Kidney epithelial cell (primary cell): Measurements from ENCODE around the gene TRIM6. TPM values are rescaled to one million over a fixed set of nuclear protein-coding genes. Genes with fewer than 3 reads are reported as not detected.

Experiments
- DNase-seq: peaks from one replicate; pipeline ENCODE4 v3.0.0-alpha.2; 2010; ENCODE audit warnings: low read depth
- H3K27me3 ChIP-seq: 2 replicates; pipeline ENCODE4 v1.6.0; 2011; ENCODE audit warnings: low read length; ENCODE audit not compliant: control insufficient read depth, insufficient read depth
- H3K36me3 ChIP-seq: 2 replicates; pipeline ENCODE4 v1.5.1; 2011; ENCODE audit warnings: low read length; ENCODE audit not compliant: control insufficient read depth, insufficient read depth
- H3K4me3 ChIP-seq: 2 replicates; pipeline ENCODE4 v1.5.1; 2011; ENCODE audit warnings: low read depth, mild to moderate bottlenecking, control low read depth, low read length
- CTCF ChIP-seq: IDR thresholded peaks from 2 replicates; pipeline ENCODE4 v1.5.1; 2011; ENCODE audit warnings: mild to moderate bottlenecking, moderate library complexity, low read length, control low read depth, inconsistent platforms; ENCODE audit not compliant: insufficient read depth, poor library complexity, severe bottlenecking
- total RNA-seq: library from RNA; depleted of rRNA; stranded (reverse); fragments of >200 nt; gene quantifications from 2 replicates; pipeline ENCODE4 v1.2.3, GENCODE V29; 2015

Gene TRIM6
- total RNA-seq, 1 donor from 2014 or later = 3.4 TPM

GRCh38 chr11:5658318-5658717, 61.9 kb downstream of the TRIM6 start:
- no peak overlapping the region for H3K4me3 ChIP-seq
- H3K36me3 ChIP-seq = no peaks in the 10 kb centered on the region
- no peaks in the 10 kb centered on the region for H3K27me3 ChIP-seq
- DNase-seq = no peak
- no peak for TF ChIP-seq CTCF

Other genes with a start within 250 kb of the TRIM6 start
- not detected in 2 replicates for gene OR51B6, start 245.1 kb upstream of the TRIM6 start, total RNA-seq
- not detected in 2 replicates for gene OR51M1, start 212.8 kb upstream of the TRIM6 start, total RNA-seq
- gene OR51Q1, start 174.5 kb upstream of the TRIM6 start, total RNA-seq = not detected in 2 replicates
- gene OR51I1, start 155.1 kb upstream of the TRIM6 start, total RNA-seq = not detected in 2 replicates
- not detected in 2 replicates for gene OR51I2, start 147.3 kb upstream of the TRIM6 start, total RNA-seq
- gene OR52D1, start 108.0 kb upstream of the TRIM6 start, total RNA-seq = not detected in 2 replicates
- not detected in 2 replicates for gene UBQLN3, start 86.7 kb upstream of the TRIM6 start, total RNA-seq
- 0.21 TPM in 1 of 2 replicates, not detected in the other for gene UBQLNL, start 79.9 kb upstream of the TRIM6 start, total RNA-seq
- gene OR52H1, start 48.1 kb upstream of the TRIM6 start, total RNA-seq = 0.75 TPM in 1 of 2 replicates, not detected in the other
- not detected in 2 replicates for gene OR52B6, start 15.8 kb upstream of the TRIM6 start, total RNA-seq
- 4.5 and 4.9 TPM in 2 replicates for gene TRIM34, start 28.4 kb downstream of the TRIM6 start, total RNA-seq
- gene TRIM5, start 88.4 kb downstream of the TRIM6 start, total RNA-seq = 25.9 and 29.0 TPM in 2 replicates
- gene TRIM22, start 93.2 kb downstream of the TRIM6 start, total RNA-seq = 18.0 and 23.4 TPM in 2 replicates
- not detected in 2 replicates for gene OR56B1, start 139.8 kb downstream of the TRIM6 start, total RNA-seq
- gene OR52N4, start 157.6 kb downstream of the TRIM6 start, total RNA-seq = not detected in 2 replicates
- not detected in 2 replicates for gene OR52N5, start 186.7 kb downstream of the TRIM6 start, total RNA-seq
- not detected in 2 replicates for gene OR52N1, start 194.6 kb downstream of the TRIM6 start, total RNA-seq
- gene OR52N2, start 212.3 kb downstream of the TRIM6 start, total RNA-seq = not detected in 2 replicates
- gene OR52E6, start 245.3 kb downstream of the TRIM6 start, total RNA-seq = not detected in 2 replicates